Endothelial cell of umbilical vein (primary cell): ENCODE data around the gene ZFYVE28. TPM values are rescaled to one million over a fixed set of nuclear protein-coding genes. Genes with fewer than 3 reads are reported as not detected.

Experiments
- BruUV-seq: library from RNA; stranded (reverse); fragments of 400-500 nt; replicated peaks from 2 replicates; lab custom pipeline; 2021; lab: Mats Ljungman, UMichigan
- CTCF ChIA-PET: fragments of 300-600, 350-600 bp; sonication (Branson Sonifier 250); formaldehyde crosslinking; loops from one replicate; lab custom pipeline; 2021; ENCODE audit warnings: antibody characterized with exemption, inconsistent platforms; lab: Charles Lee
- POLR2A ChIA-PET: fragments of 300-600, 350-600 bp; sonication (Branson Sonifier 250); formaldehyde crosslinking; loops from one replicate; lab custom pipeline; 2021; ENCODE audit warnings: antibody characterized with exemption, inconsistent platforms; lab: Charles Lee
- DNase-seq: peaks from one replicate; pipeline ENCODE4 v3.0.0-alpha.2; 2011; ENCODE audit warnings: low read depth, low spot score
- FAIRE-seq: peaks from 2 replicates; lab custom pipeline; 2011; peaks lifted over from hg19 to GRCh38; lab: Jason Lieb, UNC
- H2AFZ ChIP-seq: 2 replicates; pipeline ENCODE4 v1.6.0; 2012; ENCODE audit warnings: low read depth, low read length, control low read depth, inconsistent platforms
- H3K27ac ChIP-seq: 2 replicates; pipeline ENCODE4 v1.5.1; 2011; ENCODE audit warnings: low read depth, mild to moderate bottlenecking, control low read depth, low read length, moderate library complexity; ENCODE audit not compliant: insufficient read depth
- H3K27me3 ChIP-seq, 2 experiments: 2 replicates each; pipeline versions ENCODE4 v1.6.0 to v1.6.1; 2011; ENCODE audit warnings: low read length in 2 of 2, mixed read lengths in 1 of 2; ENCODE audit not compliant: control insufficient read depth in 2 of 2, insufficient read depth in 2 of 2
- H3K36me3 ChIP-seq, 2 experiments: 2 replicates in 1 of 2; 3 replicates in 1 of 2; pipeline ENCODE4 v1.5.1; 2011; ENCODE audit warnings: low read length in 2 of 2, mild to moderate bottlenecking in 1 of 2, moderate library complexity in 1 of 2; ENCODE audit not compliant: control insufficient read depth in 2 of 2, insufficient read depth in 2 of 2; ENCODE audit errors: extremely low read depth in 1 of 2
- H3K4me1 ChIP-seq: 3 replicates; pipeline ENCODE4 v1.5.1; 2011; ENCODE audit warnings: mild to moderate bottlenecking, low read length; ENCODE audit not compliant: control insufficient read depth, insufficient read depth; ENCODE audit errors: extremely low read depth
- H3K4me2 ChIP-seq: 2 replicates; pipeline ENCODE4 v1.6.1; 2011; ENCODE audit warnings: low read length, control low read depth, mixed read lengths; ENCODE audit not compliant: insufficient read depth
- H3K4me3 ChIP-seq, 3 experiments: fragments of 200-600 bp in 1 of 3; sonication (generic), shearing (Covaris generic) in 1 of 3; replicated peaks in 1 of 3; 2 replicates each; pipeline ENCODE4 v1.5.1; 2011 to 2016; ENCODE audit warnings: control low read depth in 3 of 3, low read length in 3 of 3, mild to moderate bottlenecking in 2 of 3, inconsistent platforms in 1 of 3, low read depth in 1 of 3, moderate library complexity in 1 of 3; ENCODE audit not compliant: insufficient read depth in 1 of 3
- H3K79me2 ChIP-seq: 2 replicates; pipeline ENCODE4 v1.6.0; 2012; ENCODE audit warnings: low read length, inconsistent platforms; ENCODE audit not compliant: control insufficient read depth, insufficient read depth
- H3K9ac ChIP-seq: replicated peaks from 2 replicates; pipeline ENCODE3; 2011; ENCODE audit warnings: low read length, control low read depth; ENCODE audit not compliant: insufficient read depth; ENCODE audit errors: extremely low read depth
- H3K9me1 ChIP-seq: replicated peaks from 3 replicates; pipeline ENCODE4 v1.6.0; 2011; ENCODE audit warnings: mild to moderate bottlenecking, low read length; ENCODE audit not compliant: control insufficient read depth, insufficient read depth; ENCODE audit errors: extremely low read depth
- H3K9me3 ChIP-seq: replicated peaks from 2 replicates; pipeline ENCODE4 v1.5.1; 2012; ENCODE audit warnings: low read length, inconsistent platforms; ENCODE audit not compliant: control insufficient read depth, insufficient read depth
- H4K20me1 ChIP-seq: replicated peaks from 2 replicates; pipeline ENCODE3; 2011; ENCODE audit warnings: mild to moderate bottlenecking, low read length; ENCODE audit not compliant: control insufficient read depth, insufficient read depth; ENCODE audit errors: extremely low read depth
- CTCF ChIP-seq, 2 donors: IDR thresholded peaks; 1 replicate in 1 of 2; 2 replicates in 1 of 2; pipeline ENCODE4 v1.5.1; 2011; ENCODE audit warnings: low read length in 2 of 2, mild to moderate bottlenecking in 2 of 2, moderate library complexity in 2 of 2, control low read depth in 1 of 2, inconsistent platforms in 1 of 2, low read depth in 1 of 2; ENCODE audit not compliant: insufficient read depth in 1 of 2; ENCODE audit errors: extremely low read depth in 1 of 2
- EZH2 ChIP-seq: IDR thresholded peaks from 2 replicates; pipeline ENCODE4 v1.6.1; 2012; ENCODE audit warnings: borderline replicate concordance, low read depth, mild to moderate bottlenecking, moderate library complexity, low read length, inconsistent platforms; ENCODE audit not compliant: severe bottlenecking
- FOS ChIP-seq: IDR thresholded peaks from 2 replicates; pipeline ENCODE4 v1.6.1; 2011; ENCODE audit warnings: mild to moderate bottlenecking, low read length, moderate library complexity, borderline replicate concordance; ENCODE audit not compliant: insufficient read depth
- GATA2 ChIP-seq: IDR thresholded peaks from 2 replicates; pipeline ENCODE4 v1.7.0; 2011; ENCODE audit warnings: low read depth, mild to moderate bottlenecking, moderate library complexity, mixed read lengths, low read length; ENCODE audit not compliant: insufficient read length, insufficient read depth
- MAX ChIP-seq: IDR thresholded peaks from 2 replicates; pipeline ENCODE4 v1.6.1; 2011; ENCODE audit not compliant: insufficient read depth, insufficient read length
- MYC ChIP-seq: IDR thresholded peaks from one replicate; pipeline ENCODE4 v1.6.1; 2011; ENCODE audit warnings: mild to moderate bottlenecking, low read depth, low read length
- POLR2A ChIP-seq: IDR thresholded peaks from 2 replicates; pipeline ENCODE4 v1.6.1; 2012; ENCODE audit warnings: low read depth, mild to moderate bottlenecking, control low read depth, low read length
- POLR2AphosphoS5 ChIP-seq: IDR thresholded peaks from 2 replicates; pipeline ENCODE4 v1.6.1; 2012; ENCODE audit warnings: low read depth, mild to moderate bottlenecking, control low read depth, low read length, moderate library complexity; ENCODE audit not compliant: insufficient read depth
- dilution Hi-C: fragments of 300-500 bp; cut with MboI; formaldehyde crosslinking; loops from one replicate; pipeline ENCODE4 v1.15.0; 2019; ENCODE audit warnings: low sequenced_read_pairs; ENCODE audit not compliant: extremely low pct_ligation_motif_present
- intact Hi-C: fragments of 100-400 bp; cut with micrococcal nuclease; formaldehyde crosslinking; loops from one replicate; pipeline ENCODE4 v1.10.0; 2022
- polyA plus RNA-seq, 4 experiments: library from polyadenylated mRNA; depleted of rRNA in 3 of 4; stranded (reverse) in 3 of 4; unstranded in 1 of 4; fragments of >200 nt; gene quantifications; 2 replicates each; pipeline versions ENCODE4 v1.2.1 to v1.2.3, GENCODE V29; 2011 to 2012; ENCODE audit warnings: missing spikeins in 1 of 4
- total RNA-seq: library from RNA; stranded (reverse); gene quantifications from 2 replicates; pipeline ENCODE4 v1.2.3, GENCODE V29; 2021

ZFYVE28 gene
- total and polyA plus RNA-seq, 2 donors (not counting 3 experiments of a cell fraction or from before 2014, with no cell fraction given) = 5.8 to 7.1 TPM

- H3K9me3 ChIP-seq = no peaks in the 10 kb centered on the region
- dilution Hi-C loops = no loop called here
- H3K27ac ChIP-seq = peak overlapping the region; percentile 66
- H3K4me3 ChIP-seq = peak overlapping the region; percentile 47 to 70 (median 58)
- DNase-seq (peak; percentile 100), FAIRE-seq (peak; percentile 98)
- H3K4me1 ChIP-seq = peaks cover 12% of the 10 kb centered on the region
- no peaks in the 10 kb centered on the region for H3K27me3 ChIP-seq
- H3K79me2 ChIP-seq = peaks cover 15% of the 10 kb centered on the region
- no TSS peak for BruUV-seq
- POLR2A ChIA-PET = interaction anchor here (0.6 to 1.0 kb wide), 6 partner anchors 15 to 206 kb away, joined by 3 to 5 read pairs (median 4); partner anchors contain the start of gene RNF4
- intact Hi-C loops = loop anchor here (1.0 to 2.0 kb wide), 4 partner anchors 20 to 200 kb away; partner anchors contain the start of genes CFAP99, HAUS3, POLN and ZFYVE28
- peak overlapping the region; percentile 75 for H2AFZ ChIP-seq
- no peaks in the 10 kb centered on the region for H4K20me1 ChIP-seq
- H3K4me2 ChIP-seq = peak overlapping the region; percentile 81
- H3K9ac ChIP-seq = peak overlapping the region; percentile 62
- H3K36me3 ChIP-seq = peaks cover 0 to 16% of the 10 kb centered on the region in 2 experiments
- no peaks in the 10 kb centered on the region for H3K9me1 ChIP-seq
- TF ChIP-seq GATA2 (no peak), EZH2 (no peak), POLR2A (peak; percentile 91), POLR2AphosphoS5 (peak; percentile 71), CTCF (IDR thresholded peaks at IDR 0.05; ENCODE audit: extremely low read depth in 1 of 2, insufficient read depth in 1 of 2, low read depth in 1 of 2, low read length in 2 of 2) (no peak), MAX (peak; percentile 76), FOS (no peak), MYC (no peak)
- CTCF ChIA-PET = interaction anchor here (0.7 to 1.3 kb wide), 7 partner anchors 42 to 190 kb away, joined by 3 to 5 read pairs (median 3); no protein-coding TSS in a partner anchor
These were observed 156.1 kb downstream of the ZFYVE28 start for GRCh38 chr4:2262145-2262943.
